HepG2 (cell line): ENCODE results near the gene CHDH. TPM values are rescaled to one million over a fixed set of nuclear protein-coding genes. Genes with fewer than 3 reads are reported as not detected.
A peak's percentile ranks its signal among the peaks of the same experiment; 100 is the strongest.

Source experiments
- ATAC-seq: fragments of 200-7000 bp; cut with Tn5 transposase; 3 replicates; pipeline ENCODE4 v1.9.1; 2020; ENCODE audit warnings: mild to moderate bottlenecking, moderate library complexity
- Bru-seq: library from RNA; stranded (reverse); fragments of 400-500 nt; gene quantifications from one replicate; lab custom pipeline; 2021; lab: Mats Ljungman, UMichigan
- BruChase-seq, 2 experiments: library from RNA; stranded (reverse); fragments of 400-500 nt; gene quantifications; one replicate each; lab custom pipeline; 2021; lab: Mats Ljungman, UMichigan
- BruUV-seq: library from RNA; stranded (reverse); fragments of 400-500 nt; replicated peaks from 2 replicates; lab custom pipeline; 2021; lab: Mats Ljungman, UMichigan
- CTCF ChIA-PET: fragments of 300-600 bp; formaldehyde crosslinking; extraction: SDS; loops from one replicate; lab custom pipeline; 2021; ENCODE audit warnings: low total read pairs, inconsistent platforms, low intra/inter-chr PET ratio; lab: Yijun Ruan, JAX
- POLR2A ChIA-PET: fragments of 350-600 bp; sonication (Branson Sonifier 250); formaldehyde crosslinking; loops from one replicate; lab custom pipeline; 2020; ENCODE audit warnings: antibody characterized with exemption, inconsistent platforms; lab: Yijun Ruan, JAX
- DNase-seq: peaks from one replicate; pipeline ENCODE4 v3.0.0-alpha.2; 2015; ENCODE audit warnings: low spot score
- FAIRE-seq: peaks from 3 replicates; lab custom pipeline; 2011; peaks lifted over from hg19 to GRCh38; lab: Jason Lieb, UNC
- H2AFZ ChIP-seq: one replicate; pipeline ENCODE4 v1.6.1; 2011; ENCODE audit warnings: low read length, inconsistent platforms
- H3K27ac ChIP-seq: fragments of 300-600 bp; 3 replicates; pipeline ENCODE4 v1.8.0; 2011; ENCODE audit warnings: mixed run types, mild to moderate bottlenecking, mixed read lengths, low read length, inconsistent platforms; ENCODE audit not compliant: insufficient read depth; ENCODE audit errors: extremely low read length
- H3K27me3 ChIP-seq, 2 experiments: fragments of 200-600 bp in 1 of 2; 2 replicates in 1 of 2; 3 replicates in 1 of 2; pipeline versions ENCODE4 v1.6.0 to v1.8.0; 2011; ENCODE audit warnings: low read length in 2 of 2, mild to moderate bottlenecking in 2 of 2, moderate library complexity in 2 of 2, inconsistent platforms in 1 of 2; ENCODE audit not compliant: insufficient read depth in 2 of 2, control insufficient read depth in 1 of 2
- H3K36me3 ChIP-seq, 2 experiments: fragments of 200-600 bp in 1 of 2; replicated peaks in 1 of 2; 2 replicates in 1 of 2; 3 replicates in 1 of 2; pipeline versions ENCODE4 v1.5.1 to v1.8.0; 2011; ENCODE audit warnings: low read length in 2 of 2, inconsistent platforms in 1 of 2; ENCODE audit not compliant: insufficient read depth in 2 of 2, control insufficient read depth in 1 of 2
- H3K4me1 ChIP-seq: 2 replicates; pipeline ENCODE4 v1.5.1; 2012; ENCODE audit warnings: low read length, inconsistent platforms; ENCODE audit not compliant: insufficient read depth
- H3K4me2 ChIP-seq: 2 replicates; pipeline ENCODE4 v1.6.0; 2011; ENCODE audit warnings: low read depth, low read length, inconsistent platforms
- H3K4me3 ChIP-seq, 3 experiments: fragments of 200-600 bp in 1 of 3; sonication (generic), shearing (Covaris generic) in 1 of 3; replicated peaks in 1 of 3; 2 replicates each; pipeline ENCODE4 v1.5.1; 2011 to 2016; ENCODE audit warnings: low read length in 3 of 3, inconsistent platforms in 2 of 3, low read depth in 2 of 3, mild to moderate bottlenecking in 2 of 3, control low read depth in 1 of 3, mixed read lengths in 1 of 3; ENCODE audit not compliant: insufficient read depth in 1 of 3
- H3K79me2 ChIP-seq: one replicate; pipeline ENCODE4 v1.6.1; 2011; ENCODE audit warnings: low read length, inconsistent platforms; ENCODE audit not compliant: insufficient read depth
- H3K9ac ChIP-seq: 2 replicates; pipeline ENCODE4 v1.6.0; 2011; ENCODE audit warnings: mild to moderate bottlenecking, low read depth, low read length, inconsistent platforms; ENCODE audit not compliant: insufficient read depth
- H3K9me3 ChIP-seq: 2 replicates; pipeline ENCODE4 v1.5.1; 2012; ENCODE audit warnings: mild to moderate bottlenecking, low read length
- H4K20me1 ChIP-seq: 2 replicates; pipeline ENCODE4 v1.6.0; 2011; ENCODE audit warnings: inconsistent platforms, mild to moderate bottlenecking, low read length, moderate library complexity; ENCODE audit not compliant: insufficient read depth
- ARHGAP35 ChIP-seq: sonication (generic); formaldehyde crosslinking; IDR thresholded peaks from 2 replicates; pipeline ENCODE4 v1.9.0; 2022; ENCODE audit warnings: mild to moderate bottlenecking, inconsistent platforms, moderate library complexity, missing genetic modification reagents, borderline replicate concordance
- ATF2 ChIP-seq: sonication (generic); formaldehyde crosslinking; IDR thresholded peaks from 2 replicates; pipeline ENCODE4 v1.4.0; 2020; ENCODE audit warnings: missing genetic modification reagents
- CHD2 ChIP-seq: IDR thresholded peaks from 2 replicates; pipeline ENCODE4 v1.6.1; 2011; ENCODE audit warnings: low read depth, low read length, improper control_type of control experiment
- ISL2 ChIP-seq: sonication (generic); formaldehyde crosslinking; IDR thresholded peaks from 2 replicates; pipeline ENCODE4 v1.5.0; 2020; ENCODE audit warnings: missing genetic modification reagents
- MLX ChIP-seq: IDR thresholded peaks from 2 replicates; pipeline ENCODE4 v1.6.1; 2016
- ZNF619 ChIP-seq: sonication (generic); formaldehyde crosslinking; IDR thresholded peaks from 2 replicates; pipeline ENCODE4 v1.4.0; 2020; ENCODE audit warnings: mild to moderate bottlenecking, missing genetic modification reagents
- ZSCAN9 ChIP-seq: IDR thresholded peaks from 2 replicates; pipeline ENCODE4 v1.6.1; 2016; ENCODE audit warnings: borderline replicate concordance
- WGBS: methylation state at CpG from one replicate; pipeline ENCODE4 v1.1.6; 2017; ENCODE audit warnings: low lambda C conversion rate; 5-methylcytosine and 5-hydroxymethylcytosine counted together
- in situ Hi-C: cut with HindIII; loops from 2 replicates; pipeline ENCODE4 v1.10.0; 2017; ENCODE audit warnings: low pct_unique_long_range_greater_than_20kb; ENCODE audit not compliant: extremely low pct_ligation_motif_present
- intact Hi-C: fragments of 100-400 bp; cut with micrococcal nuclease; formaldehyde crosslinking; loops from one replicate; pipeline ENCODE4 v1.10.0; 2022; ENCODE audit not compliant: unreplicated experiment
- long read RNA-seq, 2 experiments: library from RNA in 1 of 2; library from polyadenylated mRNA in 1 of 2; stranded (forward) in 1 of 2; unstranded in 1 of 2; transcript quantifications; one replicate each; pipeline ENCODE4 v2.0.0, GENCODE V29; 2019 to 2022
- polyA minus RNA-seq, 3 experiments: library from RNA; depleted of rRNA, polyadenylated mRNA; stranded (reverse); fragments of >200 nt; gene quantifications; 2 replicates each; pipeline ENCODE4 v1.2.3, GENCODE V29; 2011; ENCODE audit warnings: low replicate concordance in 1 of 3
- polyA plus RNA-seq, 8 experiments: library from polyadenylated mRNA; depleted of rRNA in 3 of 8; stranded (reverse) in 7 of 8; unstranded in 1 of 8; fragments of >200 nt; fragmentation: Illumina TruSeq in 4 of 8; extraction: Trizol in 4 of 8; gene quantifications; 2 replicates each; pipeline versions ENCODE4 v1.2.1 to v1.2.3, GENCODE V29; 2011 to 2016; ENCODE audit warnings: low read depth in 4 of 8, missing spikeins in 1 of 8, mixed read lengths in 1 of 8; ENCODE audit not compliant: insufficient read depth in 1 of 8
- total RNA-seq, 5 experiments: library from RNA; depleted of rRNA; stranded (reverse); fragments of >200 nt; fragmentation: Illumina TruSeq; extraction: Trizol; gene quantifications; 2 replicates each; pipeline ENCODE4 v1.2.3, GENCODE V29; 2016; ENCODE audit warnings: low read depth in 1 of 5
- TF ChIP-seq, protein P1 (sequence below), 2 experiments: sonication (generic) in 1 of 2; formaldehyde crosslinking in 1 of 2; IDR thresholded peaks; 2 replicates each; pipeline versions ENCODE4 v1.6.1 to v1.9.0; 2014 to 2022; ENCODE audit warnings: antibody characterized with exemption in 1 of 2, borderline replicate concordance in 1 of 2, inconsistent platforms in 1 of 2, low read depth in 1 of 2, missing genetic modification reagents in 1 of 2

Gene CHDH
- total RNA-seq (2016; rRNA removed; fragmentation: Illumina TruSeq; extraction: Trizol) (40.4 and 48.9 TPM in 2 replicates), polyA plus RNA-seq (2011; rRNA removed) (28.1 and 42.9 TPM in 2 replicates), polyA minus RNA-seq (2011; rRNA and poly(A)+ RNA removed; ENCODE audit: low replicate concordance) (3.1 and 28.1 TPM in 2 replicates), Bru-seq, nascent RNA (percentile 97 among the genes with signal in this experiment), BruChase-seq, experiment 1, labeled RNA remaining after a 6-hour chase (percentile 91 among the genes with signal in this experiment), BruChase-seq, experiment 2, labeled RNA remaining after a 2-hour chase (percentile 94 among the genes with signal in this experiment)
- 3.3 TPM in 2 replicates for total RNA-seq (2016; cell fraction: cytosol; rRNA removed; fragmentation: Illumina TruSeq; extraction: Trizol; ENCODE audit: low read depth)
- 41.6 and 47.1 TPM in 2 replicates for total RNA-seq (2016; cell fraction: insoluble cytoplasmic fraction; rRNA removed; fragmentation: Illumina TruSeq; extraction: Trizol)
- total RNA-seq (2016; cell fraction: membrane; rRNA removed; fragmentation: Illumina TruSeq; extraction: Trizol), result 15.0 and 16.6 TPM in 2 replicates
- 41.0 and 44.5 TPM in 2 replicates for total RNA-seq (2016; cell fraction: nucleus; rRNA removed; fragmentation: Illumina TruSeq; extraction: Trizol)
- polyA plus RNA-seq (2011; cell fraction: cytosol; rRNA removed), result 23.3 and 24.3 TPM in 2 replicates
- 209 and 246 TPM in 2 replicates for polyA plus RNA-seq (2011; cell fraction: nucleus; rRNA removed)
- 32.6 and 41.1 TPM in 2 replicates for polyA plus RNA-seq (2012)
- polyA plus RNA-seq (2016; cell fraction: cytosol; fragmentation: Illumina TruSeq; extraction: Trizol; ENCODE audit: low read depth), result 2.2 and 2.9 TPM in 2 replicates
- 31.8 and 33.2 TPM in 2 replicates for polyA plus RNA-seq (2016; cell fraction: insoluble cytoplasmic fraction; fragmentation: Illumina TruSeq; extraction: Trizol; ENCODE audit: low read depth)
- polyA plus RNA-seq (2016; cell fraction: membrane; fragmentation: Illumina TruSeq; extraction: Trizol; ENCODE audit: low read depth), result 7.0 and 8.2 TPM in 2 replicates
- 89.8 and 92.2 TPM in 2 replicates for polyA plus RNA-seq (2016; cell fraction: nucleus; fragmentation: Illumina TruSeq; extraction: Trizol; ENCODE audit: insufficient read depth, low read depth)
- polyA minus RNA-seq (2011; cell fraction: cytosol; rRNA and poly(A)+ RNA removed), result 11.1 and 12.1 TPM in 2 replicates
- polyA minus RNA-seq (2011; cell fraction: nucleus; rRNA and poly(A)+ RNA removed), result 32.3 and 32.8 TPM in 2 replicates
- long read RNA-seq, experiment 1, full-length matches to known transcripts, result 17 of 71 reads
- long read RNA-seq, experiment 1, partial matches to known transcripts, result 20 of 71 reads
- long read RNA-seq, experiment 1, other reads (novel, unspliced or antisense), result 34 of 71 reads
- long read RNA-seq, experiment 2, full-length matches to known transcripts, result 19 of 93 reads
- long read RNA-seq, experiment 2, partial matches to known transcripts, result 15 of 93 reads
- long read RNA-seq, experiment 2, other reads (novel, unspliced or antisense), result 59 of 93 reads

GRCh38 chr3:53846134-53846850, at the start of gene CHDH, which contains the start of gene IL17RB:
Gene CHDH, minus strand, starts transcription at chr3:53846419. Its CDS starts 22,411 bp downstream, at chr3:53824008.
Gene IL17RB, plus strand, starts transcription at chr3:53846568. Its CDS starts 21 bp downstream, at chr3:53846589.
- in situ Hi-C loops (loop anchor here (5.0 kb wide), 1 partner anchor 36 kb away; the partner anchor contains the start of gene ACTR8), intact Hi-C loops (no loop called here)
- Histone ChIP-seq H3K9ac (peak within 1 kb of the TSS; percentile 97), H4K20me1 (peaks cover 7% of the 10 kb centered on the region), H3K27ac (peak within 1 kb of the TSS; percentile 98), H3K27me3 (no peaks in the 10 kb centered on the region; a peak in 1 of 5 replicates), H3K4me1 (peaks cover 56% of the 10 kb centered on the region), H3K79me2 (peaks cover 68% of the 10 kb centered on the region), H3K9me3 (no peaks in the 10 kb centered on the region), H3K4me3 (peak within 1 kb of the TSS; percentile 73 to 92 (median 77)), H2AFZ (no peak within 1 kb of the TSS), H3K36me3 (peaks cover 7 to 17% of the 10 kb centered on the region in 2 experiments; a peak in 4 of 5 replicates), H3K4me2 (peak within 1 kb of the TSS; percentile 98)
- ATAC-seq (peak; percentile 75), FAIRE-seq (no peak), DNase-seq (peak; percentile 77)
- 2% methylated on average over 19 of the region's 91 CpGs for WGBS
- ChIA-PET CTCF (no interaction called here), POLR2A (interaction anchor here (1.1 to 6.5 kb wide), 8 partner anchors 8 to 80 kb away, joined by 3 to 156 read pairs (median 20); partner anchors contain the start of gene ACTR8)
- no TSS peak for BruUV-seq
- TF ChIP-seq ARHGAP35 (CRISPR knock-in tag) (peak; percentile 86), ZSCAN9 (CRISPR knock-in tag) (peak; percentile 53; the same call in 1 of the 2 replicates), ISL2 (peak; percentile 68; the same call in 1 of the 2 replicates), CHD2 (no peak), ZNF619 (CRISPR knock-in tag) (no peak), MLX (peak; percentile 56), ATF2 (peak; percentile 58; the same call in 1 of the 2 replicates)
- TF ChIP-seq, protein P1, sequence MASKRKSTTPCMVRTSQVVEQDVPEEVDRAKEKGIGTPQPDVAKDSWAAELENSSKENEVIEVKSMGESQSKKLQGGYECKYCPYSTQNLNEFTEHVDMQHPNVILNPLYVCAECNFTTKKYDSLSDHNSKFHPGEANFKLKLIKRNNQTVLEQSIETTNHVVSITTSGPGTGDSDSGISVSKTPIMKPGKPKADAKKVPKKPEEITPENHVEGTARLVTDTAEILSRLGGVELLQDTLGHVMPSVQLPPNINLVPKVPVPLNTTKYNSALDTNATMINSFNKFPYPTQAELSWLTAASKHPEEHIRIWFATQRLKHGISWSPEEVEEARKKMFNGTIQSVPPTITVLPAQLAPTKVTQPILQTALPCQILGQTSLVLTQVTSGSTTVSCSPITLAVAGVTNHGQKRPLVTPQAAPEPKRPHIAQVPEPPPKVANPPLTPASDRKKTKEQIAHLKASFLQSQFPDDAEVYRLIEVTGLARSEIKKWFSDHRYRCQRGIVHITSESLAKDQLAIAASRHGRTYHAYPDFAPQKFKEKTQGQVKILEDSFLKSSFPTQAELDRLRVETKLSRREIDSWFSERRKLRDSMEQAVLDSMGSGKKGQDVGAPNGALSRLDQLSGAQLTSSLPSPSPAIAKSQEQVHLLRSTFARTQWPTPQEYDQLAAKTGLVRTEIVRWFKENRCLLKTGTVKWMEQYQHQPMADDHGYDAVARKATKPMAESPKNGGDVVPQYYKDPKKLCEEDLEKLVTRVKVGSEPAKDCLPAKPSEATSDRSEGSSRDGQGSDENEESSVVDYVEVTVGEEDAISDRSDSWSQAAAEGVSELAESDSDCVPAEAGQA (IDR thresholded peaks at IDR 0.05; ENCODE audit: low read depth), result no peak
- TF ChIP-seq, protein P1 (CRISPR knock-in tag; IDR thresholded peaks at IDR 0.05; ENCODE audit: borderline replicate concordance), result no peak
